GM18508 (cell line): Measurements from ENCODE around the gene HPS6.
"Not testable (repeated sequence)": the region's sequence is repeated elsewhere in the genome, so short reads cannot be mapped to it uniquely, and the experiment has no call there.

Source experiments
- ATAC-seq: cut with Tn5 transposase; IDR thresholded peaks from one replicate; pipeline ENCODE4 v1.9.1; 2021; ENCODE audit warnings: moderate number of reproducible peaks; ENCODE audit not compliant: insufficient read depth, unreplicated experiment

HPS6 gene

GRCh38 chr10:102064868-102065560 lies at the start of gene HPS6:
Gene HPS6, plus strand, starts transcription at chr10:102065349. Its CDS starts 126 bp downstream, at chr10:102065475.
- ATAC-seq: no peak

- ATAC-seq: no peak
Observed at GRCh38 chr10:102016416-102016815, 48.7 kb upstream of the HPS6 start.

- no peak for ATAC-seq
Observed at GRCh38 chr10:102017295-102017694, 47.9 kb upstream of the HPS6 start.

GRCh38 chr10:102020938-102021337 lies 44.2 kb upstream of the HPS6 start:
- ATAC-seq: no peak

GRCh38 chr10:102024799-102025198 lies 40.4 kb upstream of the HPS6 start:
- no peak for ATAC-seq

GRCh38 chr10:102027261-102027660 lies 37.9 kb upstream of the HPS6 start:
- no peak for ATAC-seq

GRCh38 chr10:102033787-102034186 lies 31.4 kb upstream of the HPS6 start:
- ATAC-seq: no peak

GRCh38 chr10:102035807-102036206 lies 29.3 kb upstream of the HPS6 start:
- not testable (repeated sequence) for ATAC-seq

- ATAC-seq: no peak
Observed at GRCh38 chr10:102038410-102038809, 26.7 kb upstream of the HPS6 start.

- no peak for ATAC-seq
Observed at GRCh38 chr10:102040305-102041050, 24.7 kb upstream of the HPS6 start.

GRCh38 chr10:102045292-102045691 lies 19.9 kb upstream of the HPS6 start:
- no peak for ATAC-seq

- no peak for ATAC-seq
Observed at GRCh38 chr10:102046095-102046494, 19.1 kb upstream of the HPS6 start.

- not testable (repeated sequence) for ATAC-seq
Observed at GRCh38 chr10:102054881-102055646, 10.1 kb upstream of the HPS6 start.

- peak; percentile 60 for ATAC-seq
Observed at GRCh38 chr10:102055647-102056419, 9.3 kb upstream of the HPS6 start, which contains the start of gene ARMH3. Gene ARMH3, minus strand, starts transcription at chr10:102056173. Its CDS starts 16,059 bp downstream, at chr10:102040114.

GRCh38 chr10:102059987-102060386 lies 5.2 kb upstream of the HPS6 start:
- no peak for ATAC-seq

GRCh38 chr10:102064503-102064867 lies 664 bp upstream of the HPS6 start:
- ATAC-seq: no peak

GRCh38 chr10:102065561-102066398 lies 631 bp downstream of the HPS6 start:
- no peak for ATAC-seq

GRCh38 chr10:102066399-102067088 lies 1.4 kb downstream of the HPS6 start:
- no peak for ATAC-seq
